HCT116 (cell line): ENCODE data around the gene ANKRD6. TPM values are rescaled to one million over a fixed set of nuclear protein-coding genes. Genes with fewer than 3 reads are reported as not detected.

Experiments used
- ATAC-seq: fragments of 200-7000 bp; cut with Tn5 transposase; 2 replicates; pipeline ENCODE4 v1.9.1; 2020; ENCODE audit warnings: mild to moderate bottlenecking, moderate library complexity
- BruUV-seq: library from RNA; stranded (reverse); fragments of 400-500 nt; replicated peaks from 2 replicates; lab custom pipeline; 2021; lab: Mats Ljungman, UMichigan
- CTCF ChIA-PET: fragments of 300-600 bp; sonication (Branson Sonifier 250); formaldehyde crosslinking; loops from one replicate; lab custom pipeline; 2021; ENCODE audit warnings: antibody characterized with exemption; lab: Charles Lee
- POLR2A ChIA-PET: fragments of 300-600, 350-600 bp; sonication (Branson Sonifier 250); formaldehyde crosslinking; loops from one replicate; lab custom pipeline; 2021; ENCODE audit warnings: antibody characterized with exemption; lab: Charles Lee
- RAD21 ChIA-PET, 2 experiments: fragments of 300-600 bp; sonication (Branson Sonifier 250); formaldehyde crosslinking; loops; one replicate each; lab custom pipeline; 2023; ENCODE audit warnings: low total read pairs in 2 of 2; ENCODE audit not compliant: uncharacterized antibody in 2 of 2, unreplicated experiment in 2 of 2, low non-redundant PET in 1 of 2; lab: Charles Lee
- DNase-seq: peaks from one replicate; pipeline ENCODE4 v3.0.0-alpha.2; 2010; ENCODE audit warnings: low read depth, low spot score
- H2AFZ ChIP-seq: fragments of 200-600 bp; shearing (Covaris generic), sonication (generic); 2 replicates; pipeline ENCODE4 v1.6.1; 2017; ENCODE audit warnings: low read depth, mixed run types, mixed read lengths, antibody characterized with exemption, low read length; ENCODE audit not compliant: poor library complexity, severe bottlenecking
- H3K27ac ChIP-seq: 2 replicates; pipeline ENCODE4 v1.5.1; 2012; ENCODE audit warnings: low read depth, low read length
- H3K27me3 ChIP-seq: fragments of 200-600 bp; sonication (generic); 2 replicates; pipeline ENCODE4 v1.6.1; 2016; ENCODE audit warnings: mixed run types, low read length, mixed read lengths; ENCODE audit not compliant: insufficient read depth
- H3K36me3 ChIP-seq, 2 experiments: fragments of 200-500 bp in 1 of 2; fragments of 200-600 bp in 1 of 2; sonication (Bioruptor generic) in 1 of 2; sonication (generic) in 1 of 2; 2 replicates each; pipeline versions ENCODE4 v1.5.1 to v1.6.1; 2014 to 2016; ENCODE audit warnings: low read length in 2 of 2, inconsistent platforms in 1 of 2, mixed read lengths in 1 of 2, mixed run types in 1 of 2; ENCODE audit not compliant: insufficient read depth in 2 of 2, control insufficient read depth in 1 of 2
- H3K4me1 ChIP-seq, 2 experiments: fragments of 200-600 bp in 1 of 2; sonication (generic) in 1 of 2; 2 replicates each; pipeline versions ENCODE4 v1.5.1 to v1.6.1; 2012 to 2017; ENCODE audit warnings: low read length in 2 of 2, inconsistent platforms in 1 of 2, mild to moderate bottlenecking in 1 of 2, mixed read lengths in 1 of 2, mixed run types in 1 of 2, moderate library complexity in 1 of 2; ENCODE audit not compliant: insufficient read depth in 2 of 2, control insufficient read depth in 1 of 2
- H3K4me2 ChIP-seq: fragments of 200-600 bp; sonication (generic); 2 replicates; pipeline ENCODE4 v1.6.1; 2017; ENCODE audit warnings: mixed run types, low read length, mixed read lengths
- H3K4me3 ChIP-seq, 2 experiments: fragments of 200-600 bp in 1 of 2; sonication (generic) in 1 of 2; replicated peaks in 1 of 2; 2 replicates each; pipeline ENCODE4 v1.5.1; 2011 to 2016; ENCODE audit warnings: low read length in 2 of 2, control low read depth in 1 of 2, low read depth in 1 of 2, mild to moderate bottlenecking in 1 of 2, mixed read lengths in 1 of 2, mixed run types in 1 of 2
- H3K79me2 ChIP-seq: fragments of 200-600 bp; sonication (generic); 2 replicates; pipeline ENCODE4 v1.6.1; 2017; ENCODE audit warnings: mild to moderate bottlenecking, mixed run types, low read length, moderate library complexity, mixed read lengths; ENCODE audit not compliant: insufficient read depth
- H3K9ac ChIP-seq: fragments of 200-600 bp; sonication (generic); 2 replicates; pipeline ENCODE4 v1.6.1; 2016; ENCODE audit warnings: low read length, mixed read lengths
- H3K9me2 ChIP-seq: fragments of 200-600 bp; sonication (generic), shearing (Covaris generic); 2 replicates; pipeline ENCODE4 v1.6.1; 2017; ENCODE audit warnings: mixed run types, mild to moderate bottlenecking, moderate library complexity; ENCODE audit not compliant: insufficient read depth
- H3K9me3 ChIP-seq, 2 experiments: fragments of 200-500 bp in 1 of 2; fragments of 200-600 bp in 1 of 2; sonication (Bioruptor generic) in 1 of 2; sonication (generic) in 1 of 2; 2 replicates each; pipeline ENCODE4 v1.6.1; 2014 to 2017; ENCODE audit warnings: low read length in 2 of 2, mixed read lengths in 2 of 2, inconsistent platforms in 1 of 2, low read depth in 1 of 2, mild to moderate bottlenecking in 1 of 2, mixed run types in 1 of 2, moderate library complexity in 1 of 2; ENCODE audit not compliant: control insufficient read depth in 1 of 2, insufficient read depth in 1 of 2
- H4K20me1 ChIP-seq: fragments of 200-600 bp; sonication (generic), shearing (Covaris generic); 2 replicates; pipeline ENCODE4 v1.6.1; 2017; ENCODE audit warnings: mixed run types, mild to moderate bottlenecking, moderate library complexity; ENCODE audit not compliant: insufficient read depth
- CBX3 ChIP-seq: IDR thresholded peaks from 2 replicates; pipeline ENCODE4 v1.6.1; 2012; ENCODE audit warnings: low read depth
- CEBPB ChIP-seq: IDR thresholded peaks from 2 replicates; pipeline ENCODE4 v1.6.1; 2012; ENCODE audit warnings: low read depth
- CTCF ChIP-seq, 3 experiments: fragments of 200-600 bp in 1 of 3; sonication (generic) in 1 of 3; IDR thresholded peaks in 2 of 3; conservative IDR thresholded peaks in 1 of 3; 2 replicates each; pipeline ENCODE4 v1.5.1; 2012 to 2017; ENCODE audit warnings: low read depth in 2 of 3, low read length in 2 of 3, antibody characterized with exemption in 1 of 3, borderline replicate concordance in 1 of 3, control low read depth in 1 of 3, mild to moderate bottlenecking in 1 of 3, mixed read lengths in 1 of 3, mixed run types in 1 of 3, moderate library complexity in 1 of 3; ENCODE audit not compliant: insufficient read depth in 1 of 3
- EGR1 ChIP-seq: IDR thresholded peaks from 2 replicates; pipeline ENCODE4 v1.6.1; 2012; ENCODE audit warnings: low read depth
- ELF1 ChIP-seq: IDR thresholded peaks from 2 replicates; pipeline ENCODE4 v1.6.1; 2012; ENCODE audit warnings: low read depth, borderline replicate concordance
- EZH2 ChIP-seq: fragments of 200-600 bp; sonication (generic); IDR thresholded peaks from 2 replicates; pipeline ENCODE4 v1.6.1; 2017; ENCODE audit warnings: antibody characterized with exemption, mixed run types
- EZH2phosphoT487 ChIP-seq: fragments of 200-600 bp; IDR thresholded peaks from 2 replicates; pipeline ENCODE4 v1.6.1; 2018; ENCODE audit warnings: antibody characterized with exemption, borderline replicate concordance
- POLR2A ChIP-seq: IDR thresholded peaks from 2 replicates; pipeline ENCODE4 v1.7.0; 2011; ENCODE audit warnings: borderline replicate concordance; ENCODE audit not compliant: insufficient read depth, insufficient read length; ENCODE audit errors: extremely low read depth
- POLR2AphosphoS5 ChIP-seq: IDR thresholded peaks from 2 replicates; pipeline ENCODE4 v1.6.1; 2011; ENCODE audit warnings: mild to moderate bottlenecking, low read depth, low read length, moderate library complexity
- RAD21 ChIP-seq: IDR thresholded peaks from 2 replicates; pipeline ENCODE4 v1.6.1; 2012; ENCODE audit warnings: low read depth, mild to moderate bottlenecking
- SIN3A ChIP-seq: IDR thresholded peaks from 2 replicates; pipeline ENCODE4 v1.6.1; 2012; ENCODE audit warnings: low read depth
- SP1 ChIP-seq: IDR thresholded peaks from 2 replicates; pipeline ENCODE4 v1.6.1; 2012; ENCODE audit warnings: low read depth
- TCF7L2 ChIP-seq: IDR thresholded peaks from 2 replicates; pipeline ENCODE4 v1.7.0; 2011; ENCODE audit warnings: borderline replicate concordance, inconsistent platforms; ENCODE audit not compliant: insufficient read depth, insufficient read length; ENCODE audit errors: extremely low read depth
- ZFX ChIP-seq: fragments of 450-650 bp; IDR thresholded peaks from 2 replicates; pipeline ENCODE4 v1.6.1; 2017
- ZNF274 ChIP-seq: fragments of 200-500 bp; sonication (Bioruptor generic); IDR thresholded peaks from 2 replicates; pipeline ENCODE4 v1.6.1; 2014; ENCODE audit warnings: mild to moderate bottlenecking, low read depth, low read length, inconsistent platforms
- intact Hi-C: fragments of 100-400 bp; cut with micrococcal nuclease; formaldehyde crosslinking; loops from 2 replicates; pipeline ENCODE4 v1.10.0; 2022
- total RNA-seq: library from RNA; stranded (reverse); gene quantifications from one replicate; pipeline ENCODE4 v1.2.1, GENCODE V29; 2021; ENCODE audit not compliant: unreplicated experiment
- TF ChIP-seq, protein P1 (sequence below): IDR thresholded peaks from 2 replicates; pipeline ENCODE4 v1.6.1; 2011; ENCODE audit warnings: mild to moderate bottlenecking, low read length, moderate library complexity; ENCODE audit not compliant: insufficient replicate concordance; ENCODE audit errors: extremely low read depth
- TF ChIP-seq, protein P2 (sequence below): IDR thresholded peaks from 2 replicates; pipeline ENCODE4 v1.6.1; 2012
- TF ChIP-seq, protein P3 (sequence below): IDR thresholded peaks from 2 replicates; pipeline ENCODE4 v1.6.1; 2012

ANKRD6 gene
- total RNA-seq, 1 experiment from 2014 or later, result 9.9 TPM

DNA sequence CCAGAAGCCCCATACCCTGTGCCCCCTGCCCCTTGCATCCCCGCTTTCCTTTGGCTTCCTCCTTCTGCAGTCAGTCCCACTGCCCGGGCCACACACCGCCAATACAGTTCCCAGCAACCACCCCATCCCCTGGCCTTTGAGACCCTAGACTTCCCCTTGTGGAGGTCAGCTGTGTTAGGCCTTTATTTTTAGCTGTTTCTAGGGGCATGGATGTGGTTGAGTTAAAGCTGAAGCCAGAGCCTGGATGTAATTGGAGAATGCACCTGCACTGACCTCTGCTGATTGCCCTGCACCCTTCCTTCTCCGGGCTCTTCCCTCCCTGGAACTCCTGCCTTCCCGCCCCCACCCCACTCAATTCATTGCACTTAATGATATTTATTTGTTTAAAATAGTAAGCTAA, 171.7 kb downstream of the ANKRD6 start:
- ATAC-seq (no peak), DNase-seq (no peak)
- no peaks in the 10 kb centered on the region for H3K4me1 ChIP-seq
- no peak overlapping the region for H2AFZ ChIP-seq
- TF ChIP-seq EZH2, result no peak
- no peak for TF ChIP-seq ELF1
- TF ChIP-seq POLR2A, result no peak
- TF ChIP-seq RAD21, result no peak
- TF ChIP-seq, protein P1, sequence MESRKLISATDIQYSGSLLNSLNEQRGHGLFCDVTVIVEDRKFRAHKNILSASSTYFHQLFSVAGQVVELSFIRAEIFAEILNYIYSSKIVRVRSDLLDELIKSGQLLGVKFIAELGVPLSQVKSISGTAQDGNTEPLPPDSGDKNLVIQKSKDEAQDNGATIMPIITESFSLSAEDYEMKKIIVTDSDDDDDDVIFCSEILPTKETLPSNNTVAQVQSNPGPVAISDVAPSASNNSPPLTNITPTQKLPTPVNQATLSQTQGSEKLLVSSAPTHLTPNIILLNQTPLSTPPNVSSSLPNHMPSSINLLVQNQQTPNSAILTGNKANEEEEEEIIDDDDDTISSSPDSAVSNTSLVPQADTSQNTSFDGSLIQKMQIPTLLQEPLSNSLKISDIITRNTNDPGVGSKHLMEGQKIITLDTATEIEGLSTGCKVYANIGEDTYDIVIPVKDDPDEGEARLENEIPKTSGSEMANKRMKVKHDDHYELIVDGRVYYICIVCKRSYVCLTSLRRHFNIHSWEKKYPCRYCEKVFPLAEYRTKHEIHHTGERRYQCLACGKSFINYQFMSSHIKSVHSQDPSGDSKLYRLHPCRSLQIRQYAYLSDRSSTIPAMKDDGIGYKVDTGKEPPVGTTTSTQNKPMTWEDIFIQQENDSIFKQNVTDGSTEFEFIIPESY, result no peak
- TF ChIP-seq TCF7L2, result no peak
- no peak for TF ChIP-seq CBX3
- TF ChIP-seq ZNF274, result no peak
- no peak overlapping the region for H3K27ac ChIP-seq
- no TSS peak for BruUV-seq
- CTCF ChIA-PET, result no interaction called here
- no peak overlapping the region for H3K4me2 ChIP-seq
- POLR2A ChIA-PET, result no interaction called here
- H3K27me3 ChIP-seq, result no peaks in the 10 kb centered on the region
- no peak overlapping the region for H3K4me3 ChIP-seq
- no peaks in the 10 kb centered on the region for H3K9me3 ChIP-seq
- H3K36me3 ChIP-seq, result no peaks in the 10 kb centered on the region
- no peaks in the 10 kb centered on the region for H4K20me1 ChIP-seq
- H3K79me2 ChIP-seq, result no peaks in the 10 kb centered on the region
- H3K9me2 ChIP-seq, result no peaks in the 10 kb centered on the region
- intact Hi-C loops, result no loop called here
- no peak overlapping the region for H3K9ac ChIP-seq
- RAD21 ChIA-PET, result no interaction called here

DNA sequence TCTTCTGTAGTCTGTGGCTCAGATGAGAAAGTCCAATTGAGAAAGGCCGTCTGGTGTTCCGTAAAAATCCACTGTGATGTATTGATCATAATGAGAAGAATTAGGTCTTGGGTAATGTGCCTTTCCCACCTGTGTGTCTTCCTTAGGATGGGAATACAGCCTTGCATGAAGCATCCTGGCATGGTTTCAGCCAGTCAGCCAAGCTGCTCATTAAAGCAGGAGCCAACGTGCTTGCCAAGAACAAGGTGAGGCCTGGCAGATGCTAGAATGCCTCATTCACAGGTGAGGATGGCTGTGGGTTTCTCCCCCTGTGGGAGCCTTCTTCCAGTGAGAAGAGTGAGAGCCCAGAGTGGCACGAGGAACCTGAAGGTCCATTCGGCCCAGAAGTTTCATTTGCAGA, 172.9 kb downstream of the ANKRD6 start:
- Histone ChIP-seq H3K4me2 (no peak overlapping the region), H3K36me3 (no peaks in the 10 kb centered on the region), H3K4me1 (no peaks in the 10 kb centered on the region), H3K79me2 (no peaks in the 10 kb centered on the region), H3K27ac (no peak overlapping the region), H4K20me1 (no peaks in the 10 kb centered on the region), H3K9ac (no peak overlapping the region), H3K9me2 (no peaks in the 10 kb centered on the region), H3K4me3 (no peak overlapping the region), H3K9me3 (no peaks in the 10 kb centered on the region), H3K27me3 (no peaks in the 10 kb centered on the region), H2AFZ (no peak overlapping the region)
- DNase-seq (no peak), ATAC-seq (no peak)
- intact Hi-C loops, result no loop called here
- ChIA-PET RAD21 (no interaction called here), CTCF (no interaction called here), POLR2A (no interaction called here)
- no TSS peak for BruUV-seq
- no peak for TF ChIP-seq EZH2
- no peak for TF ChIP-seq CBX3
- TF ChIP-seq ZFX, result no peak
- no peak for TF ChIP-seq SP1
- no peak for TF ChIP-seq RAD21
- TF ChIP-seq SIN3A, result no peak
- TF ChIP-seq ELF1, result no peak
- TF ChIP-seq EZH2phosphoT487, result no peak
- TF ChIP-seq, protein P2, sequence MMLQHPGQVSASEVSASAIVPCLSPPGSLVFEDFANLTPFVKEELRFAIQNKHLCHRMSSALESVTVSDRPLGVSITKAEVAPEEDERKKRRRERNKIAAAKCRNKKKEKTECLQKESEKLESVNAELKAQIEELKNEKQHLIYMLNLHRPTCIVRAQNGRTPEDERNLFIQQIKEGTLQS, result no peak
- no peak for TF ChIP-seq CEBPB
- no peak for TF ChIP-seq POLR2A
- TF ChIP-seq, protein P3, sequence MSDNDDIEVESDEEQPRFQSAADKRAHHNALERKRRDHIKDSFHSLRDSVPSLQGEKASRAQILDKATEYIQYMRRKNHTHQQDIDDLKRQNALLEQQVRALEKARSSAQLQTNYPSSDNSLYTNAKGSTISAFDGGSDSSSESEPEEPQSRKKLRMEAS, result no peak
- TF ChIP-seq EGR1, result no peak
- no peak for TF ChIP-seq CTCF (IDR thresholded peaks at IDR 0.05 in 2 of 3, conservative IDR thresholded peaks at IDR 0.05 in 1 of 3; ENCODE audit: borderline replicate concordance in 1 of 3, insufficient read depth in 1 of 3, low read depth in 2 of 3, low read length in 2 of 3)
- no peak for TF ChIP-seq POLR2AphosphoS5
